Neural progenitor cell (in vitro differentiated cells): ENCODE results near the gene TSPEAR. TPM values are rescaled to one million over a fixed set of nuclear protein-coding genes. Genes with fewer than 3 reads are reported as not detected.

ENCODE experiments used
- DNase-seq: peaks from one replicate; pipeline ENCODE4 v3.0.0-alpha.2; 2016; ENCODE audit warnings: low spot score
- H2AFZ ChIP-seq: fragments of 200-600 bp; sonication (generic); replicated peaks from 2 replicates; pipeline ENCODE4 v1.6.1; 2016; ENCODE audit warnings: antibody characterized with exemption
- H3F3A ChIP-seq: fragments of 200-600 bp; sonication (generic); 2 replicates; pipeline ENCODE4 v1.6.1; 2016; ENCODE audit warnings: antibody characterized with exemption, low read depth
- H3K27ac ChIP-seq: fragments of 200-600 bp; sonication (generic); 2 replicates; pipeline ENCODE4 v1.5.1; 2016; ENCODE audit warnings: mild to moderate bottlenecking
- H3K27me3 ChIP-seq: fragments of 200-600 bp; sonication (generic); 2 replicates; pipeline ENCODE4 v1.6.1; 2016; ENCODE audit warnings: mild to moderate bottlenecking, moderate library complexity
- H3K36me3 ChIP-seq: fragments of 200-600 bp; sonication (generic); 2 replicates; pipeline ENCODE4 v1.5.1; 2016
- H3K4me1 ChIP-seq: fragments of 200-600 bp; sonication (generic); 2 replicates; pipeline ENCODE4 v1.6.1; 2016; ENCODE audit warnings: mixed run types
- H3K4me2 ChIP-seq: fragments of 200-600 bp; sonication (generic); 2 replicates; pipeline ENCODE4 v1.6.1; 2016
- H3K4me3 ChIP-seq: fragments of 200-600 bp; sonication (generic); 2 replicates; pipeline ENCODE4 v1.5.1; 2016
- H3K79me2 ChIP-seq: fragments of 200-600 bp; sonication (generic); 2 replicates; pipeline ENCODE4 v1.6.1; 2016; ENCODE audit warnings: low read depth
- H3K9ac ChIP-seq: fragments of 200-600 bp; sonication (generic); 2 replicates; pipeline ENCODE4 v1.6.1; 2016
- H3K9me3 ChIP-seq: fragments of 200-600 bp; sonication (generic); 2 replicates; pipeline ENCODE4 v1.5.1; 2016; ENCODE audit warnings: low read depth
- H4K20me1 ChIP-seq: fragments of 200-600 bp; sonication (generic); 2 replicates; pipeline ENCODE4 v1.6.1; 2016; ENCODE audit warnings: low read depth
- H3K27ac Mint-ChIP-seq: 3 replicates; pipeline ENCODE4 v1.8.0; 2021; ENCODE audit warnings: mixed read lengths
- H3K27me3 Mint-ChIP-seq: 2 replicates; pipeline ENCODE4 v1.8.0; 2022; ENCODE audit warnings: low read depth, mild to moderate bottlenecking, inconsistent platforms, moderate library complexity, mixed read lengths; ENCODE audit not compliant: insufficient read depth
- H3K36me3 Mint-ChIP-seq: 3 replicates; pipeline ENCODE4 v1.8.0; 2021; ENCODE audit warnings: mixed read lengths
- H3K4me1 Mint-ChIP-seq: 3 replicates; pipeline ENCODE4 v1.8.0; 2021; ENCODE audit warnings: mixed read lengths
- H3K4me3 Mint-ChIP-seq: 3 replicates; pipeline ENCODE4 v1.8.0; 2021; ENCODE audit warnings: mild to moderate bottlenecking, moderate library complexity, mixed read lengths
- H3K9me3 Mint-ChIP-seq: 3 replicates; pipeline ENCODE4 v1.8.0; 2020; ENCODE audit warnings: mixed read lengths
- EZH2 ChIP-seq: fragments of 200-600 bp; sonication (generic); IDR thresholded peaks from 2 replicates; pipeline ENCODE4 v1.6.1; 2017; ENCODE audit warnings: antibody characterized with exemption, mild to moderate bottlenecking, moderate library complexity
- EZH2phosphoT487 ChIP-seq: fragments of 200-600 bp; sonication (generic); IDR thresholded peaks from 2 replicates; pipeline ENCODE4 v1.6.1; 2017; ENCODE audit warnings: antibody characterized with exemption
- total RNA-seq: library from RNA; depleted of rRNA; stranded (reverse); fragments of >200 nt; gene quantifications from 2 replicates; pipeline ENCODE4 v1.2.3, GENCODE V29; 2015; ENCODE audit warnings: low replicate concordance
- TF ChIP-seq, protein P1 (sequence below): fragments of 200-600 bp; sonication (generic); IDR thresholded peaks from 2 replicates; pipeline ENCODE4 v1.5.1; 2017; ENCODE audit warnings: antibody characterized with exemption, mild to moderate bottlenecking

TSPEAR gene
- total RNA-seq, 1 donor from 2014 or later: not detected

DNA sequence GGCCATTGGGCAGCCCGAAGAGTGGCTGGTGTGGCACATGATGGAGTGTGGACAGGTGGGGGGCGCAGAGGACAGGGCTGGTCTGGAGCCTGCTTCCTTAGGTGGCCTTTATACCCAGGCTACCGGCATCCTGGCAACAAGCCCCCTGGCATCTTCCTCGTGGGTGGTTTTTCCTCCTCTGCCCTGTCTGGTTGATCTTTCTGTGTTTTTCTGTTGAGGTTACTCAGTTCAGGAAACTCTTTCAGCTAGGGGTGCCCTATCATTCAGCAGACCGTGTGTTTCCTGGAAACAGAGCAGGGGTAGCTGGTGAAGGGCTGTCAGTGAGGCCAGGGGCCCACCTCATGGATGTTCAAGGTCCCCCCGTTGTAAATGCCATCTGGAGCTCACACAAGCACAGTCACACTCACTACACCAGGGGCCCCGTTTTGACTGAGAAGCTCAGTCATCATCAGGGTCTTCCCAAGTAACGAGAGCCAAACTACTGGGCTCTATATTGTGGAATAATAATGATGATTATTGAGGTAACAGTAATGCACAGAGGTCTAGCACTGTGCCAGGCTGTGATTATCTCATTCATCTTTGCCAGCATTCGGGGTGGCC, 56.7 kb downstream of the TSPEAR start, which contains the start of gene KRTAP12-4:
TSS of gene KRTAP12-4 (minus strand) at position 84 of the 600 bp plus-strand sequence. CDS start at position 39, 45 bp downstream.
- Histone ChIP-seq H3K27me3 (no peaks in the 10 kb centered on the region), H3K9me3 (no peaks in the 10 kb centered on the region), H3K36me3 (no peaks in the 10 kb centered on the region), H3K4me1 (no peaks in the 10 kb centered on the region), H3K4me2 (no peak within 1 kb of the TSS), H4K20me1 (no peaks in the 10 kb centered on the region), H3K4me3 (no peak within 1 kb of the TSS), H3K9ac (no peak within 1 kb of the TSS), H3K79me2 (no peaks in the 10 kb centered on the region), H3K27ac (no peak within 1 kb of the TSS), H2AFZ (no peak within 1 kb of the TSS), H3F3A (no peaks in the 10 kb centered on the region)
- DNase-seq: no peak
- TF ChIP-seq, protein P1, sequence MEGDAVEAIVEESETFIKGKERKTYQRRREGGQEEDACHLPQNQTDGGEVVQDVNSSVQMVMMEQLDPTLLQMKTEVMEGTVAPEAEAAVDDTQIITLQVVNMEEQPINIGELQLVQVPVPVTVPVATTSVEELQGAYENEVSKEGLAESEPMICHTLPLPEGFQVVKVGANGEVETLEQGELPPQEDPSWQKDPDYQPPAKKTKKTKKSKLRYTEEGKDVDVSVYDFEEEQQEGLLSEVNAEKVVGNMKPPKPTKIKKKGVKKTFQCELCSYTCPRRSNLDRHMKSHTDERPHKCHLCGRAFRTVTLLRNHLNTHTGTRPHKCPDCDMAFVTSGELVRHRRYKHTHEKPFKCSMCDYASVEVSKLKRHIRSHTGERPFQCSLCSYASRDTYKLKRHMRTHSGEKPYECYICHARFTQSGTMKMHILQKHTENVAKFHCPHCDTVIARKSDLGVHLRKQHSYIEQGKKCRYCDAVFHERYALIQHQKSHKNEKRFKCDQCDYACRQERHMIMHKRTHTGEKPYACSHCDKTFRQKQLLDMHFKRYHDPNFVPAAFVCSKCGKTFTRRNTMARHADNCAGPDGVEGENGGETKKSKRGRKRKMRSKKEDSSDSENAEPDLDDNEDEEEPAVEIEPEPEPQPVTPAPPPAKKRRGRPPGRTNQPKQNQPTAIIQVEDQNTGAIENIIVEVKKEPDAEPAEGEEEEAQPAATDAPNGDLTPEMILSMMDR: no peak
- peaks cover 7% of the 10 kb centered on the region for H3K27me3 Mint-ChIP-seq
- no peak within 1 kb of the TSS for H3K4me3 Mint-ChIP-seq
- H3K4me1 Mint-ChIP-seq: no peaks in the 10 kb centered on the region
- H3K9me3 Mint-ChIP-seq: peaks cover 26% of the 10 kb centered on the region
- peaks cover 4% of the 10 kb centered on the region for H3K36me3 Mint-ChIP-seq
- H3K27ac Mint-ChIP-seq: no peak within 1 kb of the TSS

DNA sequence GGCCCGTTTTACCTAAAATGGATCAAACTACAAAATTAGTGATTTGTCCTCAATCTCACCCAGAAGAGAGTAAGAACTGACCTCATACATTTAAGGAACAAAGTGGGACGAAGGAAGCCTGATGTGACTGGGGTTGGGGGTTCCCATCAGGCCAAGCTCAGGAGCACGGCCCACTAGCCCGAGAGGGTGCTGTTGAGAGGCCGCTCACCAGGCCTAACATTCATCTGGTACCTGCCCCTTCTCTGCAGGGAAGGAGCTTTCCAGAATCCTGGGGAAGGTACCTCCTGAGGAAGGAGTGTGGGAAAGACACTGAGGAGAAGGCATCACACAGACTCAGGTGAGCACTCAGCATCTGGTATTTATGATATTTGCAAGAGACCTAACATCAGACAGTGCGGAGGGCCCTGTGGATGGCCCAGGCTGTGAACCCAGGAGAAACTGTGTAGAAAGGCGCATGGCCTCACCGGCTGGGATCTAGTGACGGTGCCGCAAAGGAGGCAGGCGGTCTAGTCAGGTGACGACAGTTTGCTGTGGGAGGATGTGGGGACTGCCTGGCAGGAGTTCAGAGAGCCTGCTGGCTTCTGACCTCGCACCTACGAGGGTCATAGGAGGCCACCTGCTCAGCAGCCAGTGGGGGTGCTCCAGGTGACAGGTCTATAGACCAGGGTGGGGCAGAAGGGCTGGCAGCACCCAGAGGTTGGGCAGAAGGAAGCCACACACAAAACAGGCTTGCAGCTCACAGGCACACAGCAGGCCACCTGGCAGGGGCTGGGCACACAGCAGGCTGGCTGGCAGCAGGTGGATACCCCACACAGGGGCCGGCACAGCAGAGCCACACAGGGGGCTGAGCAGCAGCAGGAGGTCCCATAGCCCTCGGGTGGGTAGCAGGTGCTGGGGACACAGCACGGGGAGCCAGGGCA, 57.5 kb downstream of the TSPEAR start:
- no peaks in the 10 kb centered on the region for H3K4me1 ChIP-seq
- H3K4me3 ChIP-seq: no peak overlapping the region
- H3K79me2 ChIP-seq: no peaks in the 10 kb centered on the region
- H3K27me3 ChIP-seq: no peaks in the 10 kb centered on the region
- no peaks in the 10 kb centered on the region for H3F3A ChIP-seq
- H4K20me1 ChIP-seq: no peaks in the 10 kb centered on the region
- Mint-ChIP-seq H3K4me3 (no peak overlapping the region), H3K9me3 (peaks cover 26% of the 10 kb centered on the region), H3K27me3 (peaks cover 7% of the 10 kb centered on the region), H3K4me1 (no peaks in the 10 kb centered on the region), H3K36me3 (peaks cover 4% of the 10 kb centered on the region), H3K27ac (no peak overlapping the region)
- no peak overlapping the region for H2AFZ ChIP-seq
- H3K27ac ChIP-seq: no peak overlapping the region
- H3K9ac ChIP-seq: no peak overlapping the region
- H3K36me3 ChIP-seq: no peaks in the 10 kb centered on the region
- no peaks in the 10 kb centered on the region for H3K9me3 ChIP-seq
- H3K4me2 ChIP-seq: no peak overlapping the region
- DNase-seq: no peak
- no peak for TF ChIP-seq EZH2phosphoT487
- TF ChIP-seq EZH2: no peak
- TF ChIP-seq, protein P1: no peak

DNA sequence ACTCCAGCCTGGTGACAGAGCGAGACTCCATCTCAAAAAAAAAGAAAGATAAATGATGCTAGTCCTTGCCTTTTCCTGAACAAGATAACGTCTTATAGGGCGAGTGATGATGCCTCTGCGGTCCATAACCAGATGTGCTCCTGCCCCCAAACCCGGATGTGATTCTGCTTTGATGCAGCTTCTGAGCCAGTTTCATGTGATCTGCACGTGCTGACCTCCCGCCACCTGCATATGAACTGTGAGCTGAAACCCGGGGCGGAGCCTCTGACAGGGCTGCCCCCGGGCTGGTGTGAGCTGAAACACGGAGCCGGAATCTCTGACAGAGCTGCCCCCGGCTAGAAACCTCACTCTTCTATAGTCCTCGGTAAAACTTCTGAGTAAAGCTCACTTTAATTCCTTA, 58.2 kb downstream of the TSPEAR start:
- no peaks in the 10 kb centered on the region for H3K79me2 ChIP-seq
- H3F3A ChIP-seq: no peaks in the 10 kb centered on the region
- H3K9me3 ChIP-seq: no peaks in the 10 kb centered on the region
- Mint-ChIP-seq H3K36me3 (peaks cover 4% of the 10 kb centered on the region), H3K4me3 (no peak overlapping the region), H3K27ac (no peak overlapping the region), H3K27me3 (peaks cover 7% of the 10 kb centered on the region), H3K4me1 (no peaks in the 10 kb centered on the region), H3K9me3 (peaks cover 24% of the 10 kb centered on the region)
- H3K4me3 ChIP-seq: no peak overlapping the region
- H3K27me3 ChIP-seq: no peaks in the 10 kb centered on the region
- H2AFZ ChIP-seq: no peak overlapping the region
- no peak overlapping the region for H3K27ac ChIP-seq
- H3K9ac ChIP-seq: no peak overlapping the region
- TF ChIP-seq EZH2phosphoT487 (no peak), EZH2 (no peak)
- TF ChIP-seq, protein P1: no peak
- H3K36me3 ChIP-seq: no peaks in the 10 kb centered on the region
- H3K4me2 ChIP-seq: no peak overlapping the region
- DNase-seq: no peak
- no peaks in the 10 kb centered on the region for H4K20me1 ChIP-seq
- no peaks in the 10 kb centered on the region for H3K4me1 ChIP-seq
